SK-N-SH (cell line): ENCODE measurements around the gene LPO. TPM values are rescaled to one million over a fixed set of nuclear protein-coding genes. Genes with fewer than 3 reads are reported as not detected.
A peak's percentile ranks its signal among the peaks of the same experiment; 100 is the strongest.

Experiments used
- CTCF ChIA-PET: fragments of 300-600, 350-600 bp; formaldehyde crosslinking; extraction: SDS; loops from one replicate; lab custom pipeline; 2021; lab: Yijun Ruan, JAX
- POLR2A ChIA-PET: fragments of 350-600 bp; sonication (Branson Sonifier 250); formaldehyde crosslinking; extraction: SDS; loops from one replicate; lab custom pipeline; 2020; ENCODE audit warnings: antibody characterized with exemption, inconsistent platforms; lab: Yijun Ruan, JAX
- DNase-seq: peaks from one replicate; pipeline ENCODE4 v3.0.0; 2012
- H2AFZ ChIP-seq: fragments of 200-600 bp; sonication (generic); 2 replicates; pipeline ENCODE4 v1.8.1; 2016; ENCODE audit warnings: antibody characterized with exemption, mild to moderate bottlenecking, low read depth
- H3F3A ChIP-seq: fragments of 200-600 bp; sonication (generic); replicated peaks from 2 replicates; pipeline ENCODE3; 2016; ENCODE audit warnings: antibody characterized with exemption, mild to moderate bottlenecking; ENCODE audit not compliant: insufficient read depth
- H3K27ac ChIP-seq, 2 experiments: fragments of 200-500 bp in 1 of 2; fragments of 200-600 bp in 1 of 2; sonication (Bioruptor generic) in 1 of 2; sonication (generic), shearing (Covaris generic) in 1 of 2; 2 replicates each; pipeline versions ENCODE4 v1.5.1 to v1.6.1; 2014 to 2016; ENCODE audit warnings: low read depth in 2 of 2, inconsistent platforms in 1 of 2, low read length in 1 of 2, mild to moderate bottlenecking in 1 of 2, mixed read lengths in 1 of 2
- H3K27me3 ChIP-seq: fragments of 200-600 bp; sonication (generic), shearing (Covaris generic); 2 replicates; pipeline ENCODE4 v1.6.1; 2016; ENCODE audit warnings: mixed run types; ENCODE audit not compliant: insufficient read depth
- H3K36me3 ChIP-seq, 2 experiments: fragments of 200-500 bp in 1 of 2; fragments of 200-600 bp in 1 of 2; sonication (Bioruptor generic) in 1 of 2; sonication (generic) in 1 of 2; replicated peaks in 1 of 2; 2 replicates each; pipeline versions ENCODE3 to v1.5.1; 2014 to 2016; ENCODE audit warnings: low read length in 1 of 2, mild to moderate bottlenecking in 1 of 2; ENCODE audit not compliant: insufficient read depth in 2 of 2, control insufficient read depth in 1 of 2
- H3K4me1 ChIP-seq, 2 experiments: fragments of 200-500 bp in 1 of 2; fragments of 200-600 bp in 1 of 2; sonication (Bioruptor generic) in 1 of 2; sonication (generic), shearing (Covaris generic) in 1 of 2; 2 replicates each; pipeline versions ENCODE4 v1.5.1 to v1.6.1; 2014 to 2016; ENCODE audit warnings: low read depth in 1 of 2, low read length in 1 of 2, mixed run types in 1 of 2; ENCODE audit not compliant: insufficient read depth in 2 of 2, control insufficient read depth in 1 of 2
- H3K4me2 ChIP-seq: fragments of 200-600 bp; sonication (generic), shearing (Covaris generic); 2 replicates; pipeline ENCODE4 v1.6.1; 2017; ENCODE audit warnings: mixed run types
- H3K4me3 ChIP-seq, 2 experiments: fragments of 200-500 bp in 1 of 2; fragments of 200-600 bp in 1 of 2; sonication (Bioruptor generic) in 1 of 2; sonication (generic), shearing (Covaris generic) in 1 of 2; 2 replicates each; pipeline versions ENCODE4 v1.5.1 to v1.8.1; 2014 to 2016; ENCODE audit warnings: low read depth in 2 of 2, inconsistent platforms in 1 of 2, low read length in 1 of 2, mild to moderate bottlenecking in 1 of 2, mixed read lengths in 1 of 2, moderate library complexity in 1 of 2
- H3K79me2 ChIP-seq: fragments of 200-600 bp; sonication (generic); 2 replicates; pipeline ENCODE4 v1.8.1; 2017; ENCODE audit warnings: mild to moderate bottlenecking; ENCODE audit not compliant: insufficient read depth
- H3K9ac ChIP-seq: fragments of 200-600 bp; sonication (generic); 2 replicates; pipeline ENCODE4 v1.6.1; 2017; ENCODE audit warnings: mixed run types
- H3K9me2 ChIP-seq: fragments of 200-600 bp; sonication (generic); 2 replicates; pipeline ENCODE4 v1.6.1; 2017; ENCODE audit warnings: mixed run types
- H3K9me3 ChIP-seq: fragments of 200-600 bp; sonication (generic); 2 replicates; pipeline ENCODE4 v1.6.1; 2017; ENCODE audit warnings: mixed run types, mild to moderate bottlenecking, moderate library complexity
- H4K20me1 ChIP-seq: fragments of 200-600 bp; sonication (generic); 2 replicates; pipeline ENCODE4 v1.6.1; 2017; ENCODE audit warnings: mild to moderate bottlenecking, mixed run types; ENCODE audit not compliant: insufficient read depth
- ELF1 ChIP-seq: IDR thresholded peaks from 2 replicates; pipeline ENCODE4 v1.4.0; 2012
- FOXJ3 ChIP-seq: sonication (generic); formaldehyde crosslinking; IDR thresholded peaks from 2 replicates; pipeline ENCODE4 v1.5.1; 2020; ENCODE audit warnings: mild to moderate bottlenecking, missing genetic modification reagents
- GATA2 ChIP-seq: sonication (generic); formaldehyde crosslinking; IDR thresholded peaks from 2 replicates; pipeline ENCODE4 v1.5.0; 2020; ENCODE audit warnings: mild to moderate bottlenecking, missing genetic modification reagents
- JUND ChIP-seq: IDR thresholded peaks from 2 replicates; pipeline ENCODE4 v1.4.0; 2012
- NRF1 ChIP-seq: IDR thresholded peaks from 2 replicates; pipeline ENCODE4 v1.6.1; 2012; ENCODE audit warnings: low read depth, mild to moderate bottlenecking, low read length
- RFX5 ChIP-seq: IDR thresholded peaks from 2 replicates; pipeline ENCODE4 v1.6.1; 2012; ENCODE audit warnings: mild to moderate bottlenecking, improper control_type of control experiment, low read length
- SIN3A ChIP-seq: IDR thresholded peaks from 2 replicates; pipeline ENCODE4 v1.6.1; 2012; ENCODE audit warnings: low read depth, mild to moderate bottlenecking, low read length, moderate library complexity, borderline replicate concordance
- TEAD4 ChIP-seq: IDR thresholded peaks from 2 replicates; pipeline ENCODE4 v1.4.0; 2012; ENCODE audit warnings: mild to moderate bottlenecking, borderline replicate concordance; ENCODE audit not compliant: insufficient read depth
- WGBS: methylation state at CpG from one replicate; pipeline ENCODE4 v1.1.6; 2017; ENCODE audit warnings: low lambda C conversion rate; 5-methylcytosine and 5-hydroxymethylcytosine counted together
- polyA plus RNA-seq, 3 experiments: library from polyadenylated mRNA; depleted of rRNA; stranded (reverse); fragments of >200 nt; gene quantifications; 2 replicates each; pipeline ENCODE4 v1.2.3, GENCODE V29; 2012
- TF ChIP-seq, protein P1 (sequence below): fragments of 150-350 bp; IDR thresholded peaks from 2 replicates; pipeline ENCODE4 v1.6.1; 2016; ENCODE audit warnings: mild to moderate bottlenecking, low read depth, low read length
- TF ChIP-seq, protein P2 (sequence below): IDR thresholded peaks from 2 replicates; pipeline ENCODE4 v1.4.0; 2012; ENCODE audit warnings: low read depth
- TF ChIP-seq, protein P3 (sequence below): IDR thresholded peaks from 2 replicates; pipeline ENCODE4; 2012
- TF ChIP-seq, protein P4 (sequence below): IDR thresholded peaks from 2 replicates; pipeline ENCODE4 v1.6.1; 2012; ENCODE audit warnings: mild to moderate bottlenecking, low read depth, low read length, moderate library complexity
- TF ChIP-seq, protein P5 (sequence below): fragments of 200-600 bp; sonication (generic); IDR thresholded peaks from 2 replicates; pipeline ENCODE4 v1.6.1; 2017; ENCODE audit warnings: antibody characterized with exemption, mild to moderate bottlenecking, moderate library complexity

The LPO gene
- polyA plus RNA-seq, 1 of the 3 experiments (the other 2 are of a cell fraction): not detected

DNA sequence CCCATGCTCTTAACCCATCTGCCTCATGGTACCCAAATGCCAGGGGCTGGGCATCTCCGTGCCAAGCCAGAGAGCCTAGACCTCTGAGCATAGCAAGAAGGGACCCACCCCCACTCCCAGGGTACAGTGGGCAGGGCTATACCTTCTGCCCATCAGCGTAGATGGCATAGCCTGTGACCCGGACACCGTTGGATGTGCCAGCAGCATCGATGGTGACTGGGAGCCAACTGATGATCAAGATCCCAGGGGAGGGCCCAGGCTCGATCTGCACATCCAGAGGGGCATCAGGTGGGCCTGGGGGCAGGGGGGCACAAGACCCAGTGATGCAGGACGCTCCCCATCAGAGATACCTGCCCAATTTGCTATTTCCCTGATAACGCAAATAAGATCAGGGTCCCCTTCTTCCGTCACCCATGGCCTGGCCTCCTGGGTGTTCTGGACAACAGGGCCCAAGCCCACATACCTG lies 73.1 kb downstream of the LPO start (continued):
- TF ChIP-seq, protein P1, sequence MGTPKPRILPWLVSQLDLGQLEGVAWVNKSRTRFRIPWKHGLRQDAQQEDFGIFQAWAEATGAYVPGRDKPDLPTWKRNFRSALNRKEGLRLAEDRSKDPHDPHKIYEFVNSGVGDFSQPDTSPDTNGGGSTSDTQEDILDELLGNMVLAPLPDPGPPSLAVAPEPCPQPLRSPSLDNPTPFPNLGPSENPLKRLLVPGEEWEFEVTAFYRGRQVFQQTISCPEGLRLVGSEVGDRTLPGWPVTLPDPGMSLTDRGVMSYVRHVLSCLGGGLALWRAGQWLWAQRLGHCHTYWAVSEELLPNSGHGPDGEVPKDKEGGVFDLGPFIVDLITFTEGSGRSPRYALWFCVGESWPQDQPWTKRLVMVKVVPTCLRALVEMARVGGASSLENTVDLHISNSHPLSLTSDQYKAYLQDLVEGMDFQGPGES: no peak
- TF ChIP-seq ELF1 (no peak), JUND (no peak), TEAD4 (no peak), FOXJ3 (CRISPR knock-in tag) (no peak), RFX5 (no peak)

DNA sequence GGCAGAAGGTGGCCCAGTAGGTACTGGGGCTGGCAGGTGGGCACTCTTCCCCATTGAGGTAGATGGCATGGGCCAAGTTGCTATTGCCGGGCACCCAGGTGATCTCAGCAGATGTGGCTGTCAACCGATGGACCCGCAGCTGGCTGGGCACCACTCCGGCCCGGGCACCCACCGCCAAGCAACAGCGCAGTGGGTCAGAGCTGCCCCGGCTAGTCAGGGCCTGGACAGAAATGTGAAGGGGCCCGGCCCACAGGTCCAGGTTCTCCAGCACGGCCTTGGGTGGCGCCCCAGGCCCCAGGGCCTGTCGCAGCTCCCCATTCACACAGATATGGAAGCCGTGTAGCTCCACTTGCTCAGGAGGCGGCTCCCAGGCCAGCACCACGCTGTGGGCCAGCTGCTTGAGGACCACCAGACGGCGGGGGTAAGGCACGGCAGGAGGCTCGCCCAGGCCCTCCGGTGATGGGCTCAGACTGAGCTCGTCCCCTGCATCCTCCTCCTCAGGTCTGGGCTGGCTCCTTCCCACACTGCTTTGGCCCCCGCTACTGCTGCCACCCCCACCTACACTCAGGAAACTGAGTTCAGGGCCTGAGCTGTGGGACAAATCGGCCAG lies 73.7 kb downstream of the LPO start:
- H3K27me3 ChIP-seq: no peaks in the 10 kb centered on the region
- 73% methylated on average over 15 of the region's 23 CpGs for WGBS
- no peaks in the 10 kb centered on the region for H3K9me3 ChIP-seq
- no peaks in the 10 kb centered on the region for H3K9me2 ChIP-seq
- H3K9ac ChIP-seq: no peak overlapping the region
- no peaks in the 10 kb centered on the region for H3K4me1 ChIP-seq
- H2AFZ ChIP-seq: no peak overlapping the region
- DNase-seq: peak; percentile 33
- no peaks in the 10 kb centered on the region for H3K79me2 ChIP-seq
- no peaks in the 10 kb centered on the region for H4K20me1 ChIP-seq
- ChIA-PET CTCF (interaction anchor here (0.5 to 3.0 kb wide), 8 partner anchors 8 to 136 kb away, joined by 3 to 15 read pairs (median 4); partner anchors contain the start of gene RNF43), POLR2A (no interaction called here)
- TF ChIP-seq GATA2 (CRISPR knock-in tag): no peak
- no peak for TF ChIP-seq SIN3A
- no peak for TF ChIP-seq NRF1
- TF ChIP-seq, protein P2, sequence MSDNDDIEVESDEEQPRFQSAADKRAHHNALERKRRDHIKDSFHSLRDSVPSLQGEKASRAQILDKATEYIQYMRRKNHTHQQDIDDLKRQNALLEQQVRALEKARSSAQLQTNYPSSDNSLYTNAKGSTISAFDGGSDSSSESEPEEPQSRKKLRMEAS: no peak
- TF ChIP-seq, protein P3, sequence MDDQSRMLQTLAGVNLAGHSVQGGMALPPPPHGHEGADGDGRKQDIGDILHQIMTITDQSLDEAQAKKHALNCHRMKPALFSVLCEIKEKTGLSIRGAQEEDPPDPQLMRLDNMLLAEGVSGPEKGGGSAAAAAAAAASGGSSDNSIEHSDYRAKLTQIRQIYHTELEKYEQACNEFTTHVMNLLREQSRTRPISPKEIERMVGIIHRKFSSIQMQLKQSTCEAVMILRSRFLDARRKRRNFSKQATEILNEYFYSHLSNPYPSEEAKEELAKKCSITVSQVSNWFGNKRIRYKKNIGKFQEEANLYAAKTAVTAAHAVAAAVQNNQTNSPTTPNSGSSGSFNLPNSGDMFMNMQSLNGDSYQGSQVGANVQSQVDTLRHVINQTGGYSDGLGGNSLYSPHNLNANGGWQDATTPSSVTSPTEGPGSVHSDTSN: no peak
- TF ChIP-seq, protein P4, sequence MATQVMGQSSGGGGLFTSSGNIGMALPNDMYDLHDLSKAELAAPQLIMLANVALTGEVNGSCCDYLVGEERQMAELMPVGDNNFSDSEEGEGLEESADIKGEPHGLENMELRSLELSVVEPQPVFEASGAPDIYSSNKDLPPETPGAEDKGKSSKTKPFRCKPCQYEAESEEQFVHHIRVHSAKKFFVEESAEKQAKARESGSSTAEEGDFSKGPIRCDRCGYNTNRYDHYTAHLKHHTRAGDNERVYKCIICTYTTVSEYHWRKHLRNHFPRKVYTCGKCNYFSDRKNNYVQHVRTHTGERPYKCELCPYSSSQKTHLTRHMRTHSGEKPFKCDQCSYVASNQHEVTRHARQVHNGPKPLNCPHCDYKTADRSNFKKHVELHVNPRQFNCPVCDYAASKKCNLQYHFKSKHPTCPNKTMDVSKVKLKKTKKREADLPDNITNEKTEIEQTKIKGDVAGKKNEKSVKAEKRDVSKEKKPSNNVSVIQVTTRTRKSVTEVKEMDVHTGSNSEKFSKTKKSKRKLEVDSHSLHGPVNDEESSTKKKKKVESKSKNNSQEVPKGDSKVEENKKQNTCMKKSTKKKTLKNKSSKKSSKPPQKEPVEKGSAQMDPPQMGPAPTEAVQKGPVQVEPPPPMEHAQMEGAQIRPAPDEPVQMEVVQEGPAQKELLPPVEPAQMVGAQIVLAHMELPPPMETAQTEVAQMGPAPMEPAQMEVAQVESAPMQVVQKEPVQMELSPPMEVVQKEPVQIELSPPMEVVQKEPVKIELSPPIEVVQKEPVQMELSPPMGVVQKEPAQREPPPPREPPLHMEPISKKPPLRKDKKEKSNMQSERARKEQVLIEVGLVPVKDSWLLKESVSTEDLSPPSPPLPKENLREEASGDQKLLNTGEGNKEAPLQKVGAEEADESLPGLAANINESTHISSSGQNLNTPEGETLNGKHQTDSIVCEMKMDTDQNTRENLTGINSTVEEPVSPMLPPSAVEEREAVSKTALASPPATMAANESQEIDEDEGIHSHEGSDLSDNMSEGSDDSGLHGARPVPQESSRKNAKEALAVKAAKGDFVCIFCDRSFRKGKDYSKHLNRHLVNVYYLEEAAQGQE: no peak
- TF ChIP-seq, protein P5, sequence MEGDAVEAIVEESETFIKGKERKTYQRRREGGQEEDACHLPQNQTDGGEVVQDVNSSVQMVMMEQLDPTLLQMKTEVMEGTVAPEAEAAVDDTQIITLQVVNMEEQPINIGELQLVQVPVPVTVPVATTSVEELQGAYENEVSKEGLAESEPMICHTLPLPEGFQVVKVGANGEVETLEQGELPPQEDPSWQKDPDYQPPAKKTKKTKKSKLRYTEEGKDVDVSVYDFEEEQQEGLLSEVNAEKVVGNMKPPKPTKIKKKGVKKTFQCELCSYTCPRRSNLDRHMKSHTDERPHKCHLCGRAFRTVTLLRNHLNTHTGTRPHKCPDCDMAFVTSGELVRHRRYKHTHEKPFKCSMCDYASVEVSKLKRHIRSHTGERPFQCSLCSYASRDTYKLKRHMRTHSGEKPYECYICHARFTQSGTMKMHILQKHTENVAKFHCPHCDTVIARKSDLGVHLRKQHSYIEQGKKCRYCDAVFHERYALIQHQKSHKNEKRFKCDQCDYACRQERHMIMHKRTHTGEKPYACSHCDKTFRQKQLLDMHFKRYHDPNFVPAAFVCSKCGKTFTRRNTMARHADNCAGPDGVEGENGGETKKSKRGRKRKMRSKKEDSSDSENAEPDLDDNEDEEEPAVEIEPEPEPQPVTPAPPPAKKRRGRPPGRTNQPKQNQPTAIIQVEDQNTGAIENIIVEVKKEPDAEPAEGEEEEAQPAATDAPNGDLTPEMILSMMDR: no peak
- no peak overlapping the region for H3K27ac ChIP-seq
- H3K36me3 ChIP-seq: no peaks in the 10 kb centered on the region
- H3F3A ChIP-seq: no peaks in the 10 kb centered on the region
- no peak overlapping the region for H3K4me2 ChIP-seq
- no peak overlapping the region for H3K4me3 ChIP-seq
